Esophagus muscularis mucosa (tissue), 4 donors: Measurements from ENCODE around the gene KDM3B.

Experiments used
- CTCF ChIP-seq, 3 experiments: fragments of 200-600 bp in 2 of 3; fragments of 450-650 bp in 1 of 3; sonication (generic) in 2 of 3; IDR thresholded peaks; one replicate each; pipeline ENCODE4 v1.5.1; 2017 to 2019; ENCODE audit warnings: antibody characterized with exemption in 3 of 3, mild to moderate bottlenecking in 2 of 3, moderate library complexity in 1 of 3
- EP300 ChIP-seq: sonication (generic); formaldehyde crosslinking; IDR thresholded peaks from one replicate; pipeline ENCODE4 v1.6.1; 2017; ENCODE audit warnings: antibody characterized with exemption
- POLR2AphosphoS5 ChIP-seq, 2 donors: sonication (generic); formaldehyde crosslinking; IDR thresholded peaks; one replicate each; pipeline ENCODE4 v1.6.1; 2017; ENCODE audit warnings: antibody characterized with exemption in 2 of 2

DNA sequence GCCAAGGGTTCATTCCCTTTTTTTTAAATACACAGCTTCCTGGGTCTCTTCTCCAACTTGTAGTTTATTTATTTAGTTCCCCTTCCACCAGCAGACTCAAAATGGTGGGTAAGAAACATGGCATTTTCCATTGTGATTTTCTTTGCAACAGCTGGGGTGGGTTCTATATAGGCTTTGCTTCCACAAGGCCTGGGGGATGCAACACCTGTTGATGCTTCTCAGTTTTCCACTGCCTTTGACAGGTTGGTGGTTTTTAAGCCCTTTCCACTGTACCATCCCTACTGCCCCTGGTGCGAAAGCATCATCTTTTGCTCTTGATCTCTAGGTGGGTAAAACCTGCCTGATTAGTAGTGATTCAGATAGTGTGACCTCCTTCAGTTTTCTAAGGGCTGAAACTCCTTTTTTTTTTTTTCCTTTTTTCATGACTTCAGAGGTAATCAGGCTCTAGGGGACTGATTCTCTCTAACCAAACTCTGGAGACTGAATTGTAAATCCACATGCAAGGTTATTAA lies 8.5 kb downstream of the KDM3B start:
- TF ChIP-seq CTCF (IDR thresholded peaks at IDR 0.05) (no peak), POLR2AphosphoS5 (IDR thresholded peaks at IDR 0.05) (no peak), EP300 (no peak)
